HT1080 (cell line): ENCODE data around the gene GNL3. TPM values are rescaled to one million over a fixed set of nuclear protein-coding genes. Genes with fewer than 3 reads are reported as not detected.

ENCODE experiments used
- DNase-seq: peaks from one replicate; pipeline ENCODE4 v3.0.0-alpha.2; 2015; ENCODE audit warnings: low read depth
- total RNA-seq: library from RNA; depleted of rRNA; stranded (reverse); fragments of >200 nt; shearing (Covaris generic); gene quantifications from 2 replicates; pipeline ENCODE4 v1.2.3, GENCODE V29; 2014

The GNL3 gene
- total RNA-seq, 1 experiment from 2014 or later = 138 TPM

DNA sequence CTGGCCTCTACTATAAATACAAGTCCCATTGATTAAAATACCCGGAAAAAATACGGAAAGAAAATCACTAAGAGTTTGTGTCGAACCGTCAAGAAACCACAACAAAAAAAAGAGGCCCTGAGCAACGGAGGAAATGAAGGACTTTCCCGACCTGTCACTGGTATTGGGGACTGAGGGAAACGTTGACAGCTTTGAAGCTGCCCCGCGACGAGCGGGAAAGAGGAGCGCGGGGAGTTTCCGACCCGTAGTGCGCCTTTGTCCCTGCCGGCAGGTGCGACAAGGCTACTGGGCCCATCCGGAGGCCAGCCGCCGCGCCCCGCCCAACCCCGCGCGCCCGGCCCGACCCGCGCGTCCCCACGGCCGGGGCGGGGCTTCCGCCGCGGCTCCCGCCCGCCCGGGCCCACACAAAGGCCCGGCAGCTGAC lies 535 bp upstream of the GNL3 start:
- peak; percentile 47 for DNase-seq

GRCh38 chr3:52688266-52688665 lies 2.4 kb downstream of the GNL3 start:
- no peak for DNase-seq

- DNase-seq = no peak
Observed at GRCh38 chr3:52689151-52689550, 3.3 kb downstream of the GNL3 start.

GRCh38 chr3:52690560-52690959 lies 4.7 kb downstream of the GNL3 start:
- DNase-seq = no peak

- DNase-seq = no peak
Observed at GRCh38 chr3:52693071-52693470, 7.2 kb downstream of the GNL3 start.

DNA sequence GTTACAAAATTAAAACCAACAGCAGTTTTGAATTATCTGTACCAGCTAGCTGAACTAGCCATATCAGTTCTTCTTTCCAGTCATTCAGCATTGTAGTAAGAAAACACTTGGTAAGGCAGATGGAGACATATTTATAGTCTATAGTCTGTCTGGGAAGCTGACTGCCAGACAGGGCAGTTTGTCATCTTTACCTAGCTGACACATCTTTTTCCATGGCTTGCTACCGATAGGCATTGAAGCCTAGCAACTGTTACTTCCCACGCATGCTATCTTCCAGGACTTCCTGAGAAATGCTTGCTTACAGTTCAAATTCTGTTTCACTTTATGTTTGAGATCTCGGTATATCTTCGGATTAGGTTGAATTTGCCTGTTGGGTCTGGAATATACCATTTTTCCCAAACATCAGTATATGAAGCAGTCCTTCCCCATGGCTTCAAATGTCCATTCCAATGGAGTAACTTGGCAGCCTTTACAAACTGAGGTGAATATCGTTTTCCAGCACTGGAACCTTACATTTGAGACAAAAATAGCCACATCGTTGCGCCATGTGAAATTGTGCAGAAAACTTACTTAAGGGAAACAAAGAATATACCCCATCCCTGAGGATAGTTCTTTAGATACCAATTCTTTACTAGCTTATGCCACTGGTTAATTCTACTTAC lies 8.8 kb downstream of the GNL3 start:
- DNase-seq = no peak

GRCh38 chr3:52695798-52696671 lies 10.2 kb downstream of the GNL3 start:
- no peak for DNase-seq

DNA sequence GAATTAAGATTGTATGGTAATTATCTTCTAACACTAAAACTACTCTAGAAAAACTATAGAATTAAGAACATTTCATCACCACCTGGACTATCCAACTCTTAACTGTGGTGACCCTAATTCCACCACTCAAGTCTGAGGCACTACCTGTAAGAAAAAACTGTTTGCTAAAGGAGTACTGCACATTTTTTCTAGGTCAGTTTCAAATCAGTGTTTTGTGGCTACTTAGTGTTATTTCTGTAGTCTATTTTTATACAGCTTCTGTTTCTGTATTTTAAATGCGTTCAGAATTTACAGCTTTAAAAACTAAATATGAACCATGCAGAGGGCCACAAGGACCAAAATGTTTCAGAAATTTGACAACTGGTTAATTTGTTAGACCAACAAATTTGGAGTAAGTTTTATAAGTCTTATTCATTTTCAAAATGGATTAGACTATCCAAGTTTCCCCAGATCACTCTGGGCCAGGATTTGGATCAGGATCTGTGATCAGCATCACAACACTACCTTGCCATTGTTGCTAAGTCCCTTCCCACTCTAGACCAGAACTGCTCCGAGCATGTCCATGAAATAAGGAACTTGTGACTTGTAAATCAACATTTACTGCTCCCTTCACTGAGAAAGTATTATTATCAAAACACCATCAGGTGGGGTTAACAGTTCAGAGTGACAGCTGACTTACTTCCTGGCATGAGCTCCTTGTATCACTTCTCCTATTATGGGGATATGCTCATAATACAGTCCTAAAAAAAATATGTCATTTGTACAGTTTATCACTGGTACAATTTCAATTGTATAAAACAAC lies 11.2 kb downstream of the GNL3 start:
- DNase-seq = no peak

DNA sequence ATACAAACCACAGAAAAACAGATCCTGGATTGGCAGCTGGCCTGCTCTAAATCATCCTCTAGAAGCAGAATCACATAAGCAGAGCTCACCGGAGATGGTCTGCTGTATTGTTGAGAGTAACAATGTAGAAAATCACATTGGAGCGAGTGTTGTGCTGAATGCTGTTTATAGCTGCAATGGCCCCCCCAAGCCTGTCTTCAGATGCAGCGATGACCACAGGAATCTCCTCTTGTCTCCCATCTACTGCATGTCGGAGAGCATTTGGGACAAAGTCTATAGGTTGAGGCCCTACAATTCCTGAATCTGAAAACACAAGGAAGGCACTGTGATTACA lies 11.8 kb downstream of the GNL3 start:
- DNase-seq = no peak

- no peak for DNase-seq
Observed at GRCh38 chr3:52703341-52703740, 17.5 kb downstream of the GNL3 start.

GRCh38 chr3:52704611-52705437 lies 19.0 kb downstream of the GNL3 start:
- DNase-seq = peak; percentile 26

GRCh38 chr3:52705438-52705687 lies 19.5 kb downstream of the GNL3 start:
- no peak for DNase-seq

DNA sequence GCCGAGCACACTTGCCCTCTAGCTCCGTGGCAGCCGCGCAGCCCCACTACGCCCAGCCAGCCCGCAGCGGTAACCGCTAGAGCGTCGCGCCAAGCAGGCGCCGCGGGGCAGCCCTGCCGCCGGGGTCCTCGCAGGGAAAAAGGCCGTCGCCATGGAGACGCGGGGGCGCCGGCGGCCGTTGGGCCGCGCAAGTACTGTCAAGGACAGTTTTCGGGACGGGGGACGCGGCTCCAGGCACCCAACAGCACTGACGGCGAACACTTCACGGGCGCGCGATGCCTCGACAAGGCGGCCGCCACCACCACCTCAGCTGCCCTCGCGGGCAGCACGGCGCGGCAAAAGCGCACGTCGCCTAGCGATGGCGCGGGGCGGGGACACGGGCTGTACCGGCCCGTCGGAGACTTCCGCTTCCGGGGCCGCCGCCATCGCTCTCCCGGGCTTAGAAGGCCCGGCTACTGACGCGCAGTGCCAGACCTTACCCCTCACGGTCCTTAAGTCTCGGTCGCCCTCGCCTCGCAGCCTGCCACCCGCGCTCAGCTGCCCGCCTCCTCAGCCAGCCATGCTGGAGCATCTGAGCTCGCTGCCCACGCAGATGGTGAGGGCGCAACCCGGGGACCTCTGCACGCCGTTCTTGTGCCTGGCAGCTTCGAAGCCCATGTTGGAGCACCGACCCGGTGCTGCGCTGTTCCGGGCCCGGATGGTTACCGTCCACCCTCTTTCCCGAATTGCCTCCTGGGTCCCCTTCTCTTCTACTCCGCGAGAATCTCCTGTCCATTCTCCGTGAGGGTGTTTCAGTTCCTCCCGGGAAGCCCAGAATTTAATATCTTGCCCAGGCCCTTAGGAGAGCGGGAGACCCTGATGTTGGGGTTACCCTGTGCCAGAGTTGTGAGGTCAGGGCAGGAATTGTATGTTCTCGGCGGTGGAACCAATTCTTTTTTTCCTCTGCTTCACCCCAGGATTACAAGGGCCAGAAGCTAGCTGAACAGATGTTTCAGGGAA lies 20.2 kb downstream of the GNL3 start, which contains the start of the genes GLT8D1 and SPCS1:
TSS of gene GLT8D1 (minus strand) at position 104 of the 999 bp plus-strand sequence. CDS start 5,331 bp downstream, outside the sequence.
TSS of gene SPCS1 (plus strand) at position 419 of the 999 bp plus-strand sequence. CDS start at position 560, 141 bp downstream.
- DNase-seq = peak; percentile 83

- no peak for DNase-seq
Observed at GRCh38 chr3:52707585-52707984, 21.8 kb downstream of the GNL3 start.

DNA sequence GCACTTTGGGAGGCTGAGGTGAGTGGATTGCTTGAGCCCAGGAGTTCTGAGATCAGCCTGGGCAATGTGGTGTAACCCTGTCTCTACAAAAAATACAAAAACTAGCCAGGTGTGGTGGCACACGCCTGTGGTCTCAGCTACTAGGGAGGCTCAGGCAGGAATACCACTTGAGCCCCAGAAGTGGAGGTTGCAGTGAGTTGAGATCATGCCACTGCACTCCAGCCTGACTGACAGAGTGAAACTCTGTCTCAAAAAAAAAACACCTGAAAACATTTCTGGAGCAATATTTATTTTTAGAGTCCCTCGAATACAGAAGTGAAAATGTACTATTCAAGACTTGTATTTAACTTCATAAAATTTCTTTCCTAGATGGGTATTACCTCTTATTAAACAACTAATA lies 24.7 kb downstream of the GNL3 start:
- no peak for DNase-seq

GRCh38 chr3:52712291-52713212 lies 26.7 kb downstream of the GNL3 start:
- DNase-seq = no peak

- DNase-seq = no peak
Observed at GRCh38 chr3:52714335-52715302, 28.8 kb downstream of the GNL3 start.
